IMR-90 (cell line): ENCODE data around the gene SLAMF1. TPM values are rescaled to one million over a fixed set of nuclear protein-coding genes. Genes with fewer than 3 reads are reported as not detected.

ENCODE experiments used
- ATAC-seq: fragments of 200-7000 bp; cut with Tn5 transposase; 2 replicates; pipeline ENCODE4 v1.9.1; 2020; ENCODE audit warnings: low read depth, mild to moderate bottlenecking, moderate library complexity
- BruUV-seq: library from RNA; stranded (reverse); fragments of 400-500 nt; replicated peaks from 2 replicates; lab custom pipeline; 2021; lab: Mats Ljungman, UMichigan
- CTCF ChIA-PET: fragments of 300-600 bp; formaldehyde crosslinking; extraction: SDS; loops from one replicate; lab custom pipeline; 2021; ENCODE audit warnings: antibody characterized with exemption; lab: Yijun Ruan, JAX
- POLR2A ChIA-PET: fragments of 300-600 bp; sonication (Branson Sonifier 250); formaldehyde crosslinking; loops from one replicate; lab custom pipeline; 2022; ENCODE audit warnings: antibody characterized with exemption; ENCODE audit not compliant: unreplicated experiment; lab: Charles Lee
- DNase-seq: peaks from one replicate; pipeline ENCODE4 v3.0.0; 2013
- H2AFZ ChIP-seq: replicated peaks from 2 replicates; pipeline ENCODE3; 2013; ENCODE audit warnings: low read length, mild to moderate bottlenecking; ENCODE audit not compliant: poor library complexity
- H2AK5ac ChIP-seq: 2 replicates; pipeline ENCODE4 v1.6.1; 2013; ENCODE audit warnings: low read depth, low read length, inconsistent platforms
- H2AK9ac ChIP-seq: replicated peaks from 2 replicates; pipeline ENCODE3; 2013; ENCODE audit warnings: mild to moderate bottlenecking, low read depth, low read length, moderate library complexity; ENCODE audit not compliant: poor library complexity
- H2BK120ac ChIP-seq: 2 replicates; pipeline ENCODE4 v1.6.1; 2013; ENCODE audit warnings: low read depth, low read length, inconsistent platforms
- H2BK15ac ChIP-seq: 3 replicates; pipeline ENCODE4 v1.6.1; 2013; ENCODE audit warnings: low read depth, low read length, inconsistent platforms
- H2BK20ac ChIP-seq: 2 replicates; pipeline ENCODE4 v1.6.1; 2013; ENCODE audit warnings: low read depth, mild to moderate bottlenecking, inconsistent platforms, low read length, moderate library complexity
- H2BK5ac ChIP-seq: 2 replicates; pipeline ENCODE4 v1.6.1; 2013; ENCODE audit warnings: mild to moderate bottlenecking, low read depth, low read length, inconsistent platforms; ENCODE audit not compliant: poor library complexity, severe bottlenecking
- H3K14ac ChIP-seq: replicated peaks from 2 replicates; pipeline ENCODE4 v1.6.1; 2013; ENCODE audit warnings: low read depth, low read length, inconsistent platforms
- H3K18ac ChIP-seq: 2 replicates; pipeline ENCODE4 v1.6.1; 2013; ENCODE audit warnings: low read depth, low read length, control low read depth
- H3K23ac ChIP-seq: 2 replicates; pipeline ENCODE4 v1.6.1; 2013; ENCODE audit warnings: low read depth, low read length, inconsistent platforms
- H3K27ac ChIP-seq: 2 replicates; pipeline ENCODE4 v1.5.1; 2013; ENCODE audit warnings: mild to moderate bottlenecking, control low read depth, low read length; ENCODE audit not compliant: insufficient read depth
- H3K27me3 ChIP-seq: 2 replicates; pipeline ENCODE4 v1.6.1; 2013; ENCODE audit warnings: low read length; ENCODE audit not compliant: control insufficient read depth, insufficient read depth
- H3K36me3 ChIP-seq: 2 replicates; pipeline ENCODE4 v1.6.1; 2013; ENCODE audit warnings: low read length, mixed read lengths; ENCODE audit not compliant: control insufficient read depth, insufficient read depth
- H3K4ac ChIP-seq: 2 replicates; pipeline ENCODE4 v1.6.1; 2013; ENCODE audit warnings: low read depth, low read length, inconsistent platforms
- H3K4me1 ChIP-seq: 2 replicates; pipeline ENCODE4 v1.6.1; 2013; ENCODE audit warnings: low read length, mixed read lengths; ENCODE audit not compliant: control insufficient read depth, insufficient read depth
- H3K4me2 ChIP-seq: 2 replicates; pipeline ENCODE4 v1.6.1; 2013; ENCODE audit warnings: low read depth, mild to moderate bottlenecking, control low read depth, low read length, moderate library complexity
- H3K4me3 ChIP-seq: 2 replicates; pipeline ENCODE4 v1.5.1; 2013; ENCODE audit warnings: low read depth, mild to moderate bottlenecking, control low read depth, low read length, moderate library complexity; ENCODE audit not compliant: insufficient read depth
- H3K56ac ChIP-seq: 2 replicates; pipeline ENCODE4 v1.6.1; 2013; ENCODE audit warnings: low read length, inconsistent platforms; ENCODE audit not compliant: insufficient read depth; ENCODE audit errors: extremely low read depth
- H3K79me1 ChIP-seq, 2 experiments: 2 replicates each; pipeline ENCODE4 v1.6.1; 2013; ENCODE audit warnings: low read length in 2 of 2, inconsistent platforms in 1 of 2, low read depth in 1 of 2
- H3K9ac ChIP-seq: 2 replicates; pipeline ENCODE4 v1.6.1; 2013; ENCODE audit warnings: low read depth, low read length, control low read depth
- H3K9me1 ChIP-seq: 2 replicates; pipeline ENCODE4 v1.6.1; 2013; ENCODE audit warnings: low read length, inconsistent platforms; ENCODE audit not compliant: insufficient read depth
- H3K9me3 ChIP-seq: 2 replicates; pipeline ENCODE4 v1.6.1; 2013; ENCODE audit warnings: low read length; ENCODE audit not compliant: control insufficient read depth, insufficient read depth
- H4K20me1 ChIP-seq: 2 replicates; pipeline ENCODE4 v1.6.1; 2013; ENCODE audit warnings: low read length, inconsistent platforms; ENCODE audit not compliant: insufficient read depth
- H4K5ac ChIP-seq: 2 replicates; pipeline ENCODE4 v1.6.1; 2013; ENCODE audit warnings: mild to moderate bottlenecking, low read depth, low read length, control low read depth
- H4K8ac ChIP-seq, 2 experiments: 2 replicates each; pipeline ENCODE4 v1.6.1; 2013; ENCODE audit warnings: low read depth in 2 of 2, low read length in 2 of 2, control low read depth in 1 of 2, inconsistent platforms in 1 of 2
- H4K91ac ChIP-seq: 2 replicates; pipeline ENCODE4 v1.6.1; 2013; ENCODE audit warnings: low read depth, low read length, inconsistent platforms; ENCODE audit not compliant: insufficient read depth
- BHLHE40 ChIP-seq: fragments of 150-350 bp; IDR thresholded peaks from 2 replicates; pipeline ENCODE4 v1.6.1; 2016; ENCODE audit warnings: mild to moderate bottlenecking, low read depth, low read length
- CEBPB ChIP-seq: IDR thresholded peaks from 2 replicates; pipeline ENCODE4 v1.6.1; 2012; ENCODE audit warnings: low read depth, low read length, improper control_type of control experiment
- CHD1 ChIP-seq: IDR thresholded peaks from 2 replicates; pipeline ENCODE4 v1.6.1; 2012; ENCODE audit warnings: low read depth, low read length, improper control_type of control experiment
- CTCF ChIP-seq: conservative IDR thresholded peaks from 2 replicates; pipeline ENCODE4 v1.5.1; 2012; ENCODE audit warnings: mild to moderate bottlenecking, low read depth, low read length, improper control_type of control experiment
- ELK1 ChIP-seq: fragments of 150-350 bp; IDR thresholded peaks from 2 replicates; pipeline ENCODE4 v1.6.1; 2016; ENCODE audit warnings: low read depth, mild to moderate bottlenecking, low read length, moderate library complexity, borderline replicate concordance
- FOS ChIP-seq: fragments of 150-350 bp; IDR thresholded peaks from 2 replicates; pipeline ENCODE4 v1.6.1; 2016; ENCODE audit warnings: low read depth, low read length
- MAFK ChIP-seq: IDR thresholded peaks from 2 replicates; pipeline ENCODE4 v1.6.1; 2012; ENCODE audit warnings: low read depth, low read length, improper control_type of control experiment
- MAZ ChIP-seq: IDR thresholded peaks from 2 replicates; pipeline ENCODE4 v1.6.1; 2012; ENCODE audit warnings: low read depth, mild to moderate bottlenecking, low read length, improper control_type of control experiment, moderate library complexity, borderline replicate concordance
- MXI1 ChIP-seq: IDR thresholded peaks from 2 replicates; pipeline ENCODE4 v1.6.1; 2012; ENCODE audit warnings: low read depth, mild to moderate bottlenecking, low read length, moderate library complexity, borderline replicate concordance
- NFE2L2 ChIP-seq: fragments of 150-350 bp; IDR thresholded peaks from 2 replicates; pipeline ENCODE4 v1.6.1; 2016; ENCODE audit warnings: low read depth, mild to moderate bottlenecking, low read length
- POLR2A ChIP-seq: IDR thresholded peaks from 2 replicates; pipeline ENCODE4 v1.6.1; 2012; ENCODE audit warnings: mild to moderate bottlenecking, low read depth, low read length
- RAD21 ChIP-seq: IDR thresholded peaks from 2 replicates; pipeline ENCODE4 v1.6.1; 2012; ENCODE audit warnings: low read length, improper control_type of control experiment
- RCOR1 ChIP-seq: IDR thresholded peaks from 2 replicates; pipeline ENCODE4 v1.6.1; 2012; ENCODE audit warnings: mild to moderate bottlenecking, low read length, improper control_type of control experiment; ENCODE audit not compliant: insufficient replicate concordance
- RFX5 ChIP-seq: IDR thresholded peaks from 2 replicates; pipeline ENCODE4 v1.8.0; 2012; ENCODE audit warnings: low read depth, mild to moderate bottlenecking, low read length, moderate library complexity
- SMC3 ChIP-seq: fragments of 150-350 bp; IDR thresholded peaks from 2 replicates; pipeline ENCODE4 v1.6.1; 2016; ENCODE audit warnings: low read depth, mild to moderate bottlenecking, antibody characterized with exemption, low read length, moderate library complexity
- USF2 ChIP-seq: fragments of 150-350 bp; IDR thresholded peaks from 2 replicates; pipeline ENCODE4 v1.6.1; 2017; ENCODE audit warnings: mild to moderate bottlenecking, antibody characterized with exemption, low read length, low read depth
- WGBS, 2 experiments: methylation state at CpG; one replicate each; pipeline versions ENCODE4 v1.1.5 to v1.1.7; 2013; ENCODE audit warnings: missing lambda C conversion rate in 2 of 2; ENCODE audit not compliant: insufficient read length in 1 of 2; ENCODE audit errors: extremely low coverage in 2 of 2; 5-methylcytosine and 5-hydroxymethylcytosine counted together
- dilution Hi-C: fragments of 300-500 bp; cut with HindIII; formaldehyde crosslinking; loops from one replicate; pipeline ENCODE4 v1.14.3; 2018; ENCODE audit warnings: low sequenced_read_pairs; ENCODE audit not compliant: unreplicated experiment
- in situ Hi-C: fragments of 300-500 bp; cut with MboI; formaldehyde crosslinking; loops from 3 replicates; pipeline ENCODE4 v1.14.3; 2019; ENCODE audit warnings: low sequenced_read_pairs, inconsistent platforms, mixed read lengths
- intact Hi-C: fragments of 100-400 bp; cut with micrococcal nuclease; formaldehyde crosslinking; loops from 2 replicates; pipeline ENCODE4 v1.10.0; 2022
- polyA plus RNA-seq, 3 experiments: library from polyadenylated mRNA; depleted of rRNA; stranded (reverse); fragments of >200 nt; gene quantifications; 2 replicates each; pipeline ENCODE4 v1.2.3, GENCODE V29; 2012; ENCODE audit warnings: low replicate concordance in 1 of 3
- total RNA-seq: library from RNA; depleted of rRNA; stranded (reverse); fragments of >200 nt; gene quantifications from 2 replicates; pipeline ENCODE4 v1.2.3, GENCODE V29; 2012

The SLAMF1 gene
- total and polyA plus RNA-seq, 2 of the 4 experiments (the other 2 are of a cell fraction) = not detected

- ATAC-seq = no peak
- POLR2A ChIA-PET = no interaction called here
- 11% methylated on average over 1 of the region's 5 CpGs; no CpG with 5 or more reads in 1 of the 2 experiments for WGBS, 2 experiments
Observed at GRCh38 chr1:160567341-160567740, 79.5 kb downstream of the SLAMF1 start.

More at GRCh38 chr1:160567341-160567740, 79.5 kb downstream of the SLAMF1 start:
- Histone ChIP-seq H2BK120ac (no peak overlapping the region), H2BK5ac (no peak overlapping the region), H2AFZ (no peak overlapping the region), H3K4ac (no peak overlapping the region), H3K14ac (no peak overlapping the region), H3K4me2 (no peak overlapping the region), H2BK20ac (no peak overlapping the region), H2AK5ac (no peak overlapping the region), H4K5ac (no peak overlapping the region), H3K27me3 (no peaks in the 10 kb centered on the region), H3K9ac (no peak overlapping the region), H4K8ac (no peak overlapping the region), H3K9me3 (no peaks in the 10 kb centered on the region), H3K27ac (no peak overlapping the region), H3K23ac (no peak overlapping the region), H3K4me1 (no peaks in the 10 kb centered on the region), H3K56ac (no peak overlapping the region), H3K36me3 (no peaks in the 10 kb centered on the region), H2AK9ac (no peak overlapping the region), H4K91ac (no peak overlapping the region), H3K79me1 (no peaks in the 10 kb centered on the region), H4K20me1 (no peaks in the 10 kb centered on the region), H3K4me3 (no peak overlapping the region), H2BK15ac (no peak overlapping the region), H3K9me1 (no peaks in the 10 kb centered on the region), H3K18ac (no peak overlapping the region)
- no peak for DNase-seq
- intact Hi-C loops = no loop called here
- TF ChIP-seq ELK1 (no peak), SMC3 (no peak), CEBPB (no peak), RCOR1 (no peak), NFE2L2 (no peak), CTCF (no peak), POLR2A (no peak), CHD1 (no peak), RFX5 (no peak), BHLHE40 (no peak), USF2 (no peak), MXI1 (no peak), RAD21 (no peak), MAFK (no peak), FOS (no peak), MAZ (no peak)
- CTCF ChIA-PET = no interaction called here
- no TSS peak for BruUV-seq
- in situ Hi-C loops = no loop called here
- dilution Hi-C loops = no loop called here
